ENCODE measurements around the gene ZNF345. TPM values are rescaled to one million over a fixed set of nuclear protein-coding genes. Genes with fewer than 3 reads are reported as not detected.
A peak's percentile ranks its signal among the peaks of the same experiment; 100 is the strongest.

ZNF345 gene
- total and polyA plus RNA-seq, 9 of the 15 experiments (the other 6 are each of a cell fraction or from before 2014, with no cell fraction given): 0.38 to 1.6 (median 0.65) TPM

GRCh38 chr19:36837906-36838783 is 12.5 kb upstream of the ZNF345 start, which contains the start of gene ZNF790 (continued):
- TF ChIP-seq PRDM10 (IDR thresholded peaks at IDR 0.05; ENCODE audit: partially characterized antibody) (peak; percentile 60), SUPT5H (IDR thresholded peaks at IDR 0.05) (peak; percentile 44; the same call in 1 of the 2 replicates), NRF1 (conservative IDR thresholded peaks at IDR 0.05 in 1 of 2, IDR thresholded peaks at IDR 0.05 in 1 of 2) (peak; percentile 72 to 77), POLR2A (conservative IDR thresholded peaks at IDR 0.05) (peak; percentile 48; the same call in 1 of the 2 replicates), PHTF2 (CRISPR knock-in tag; IDR thresholded peaks at IDR 0.05) (no peak), TAL1 (IDR thresholded peaks at IDR 0.05) (no peak), ZNF124 (CRISPR knock-in tag; IDR thresholded peaks at IDR 0.05) (no peak), DPF2 (IDR thresholded peaks at IDR 0.05) (no peak), HEY1 (CRISPR knock-in tag; IDR thresholded peaks at IDR 0.05; ENCODE audit: borderline replicate concordance) (no peak), FOSL1 (tag; conservative IDR thresholded peaks at IDR 0.05) (no peak), AFF1 (IDR thresholded peaks at IDR 0.05; ENCODE audit: low read depth in 1 of 2, partially characterized antibody in 2 of 2) (peak in 1 of 2 experiments; percentile 89), ZBTB11 (CRISPR knock-in tag; IDR thresholded peaks at IDR 0.05) (peak; percentile 75 to 97 (median 80); a peak in 5 of 6 replicates), KLF6 (CRISPR knock-in tag; IDR thresholded peaks at IDR 0.05; ENCODE audit: borderline replicate concordance) (no peak), ZKSCAN1 (IDR thresholded peaks at IDR 0.05; ENCODE audit: low read depth, low read length) (no peak), BRD4 (IDR thresholded peaks at IDR 0.05) (no peak), POLR2H (tag; IDR thresholded peaks at IDR 0.05; ENCODE audit: low read depth) (peak; percentile 30; the same call in 1 of the 2 replicates)

Measured in K562 (cell line).